Nucleus accumbens (tissue), 56 donors: Measurements from ENCODE around the gene LPIN3.
"Not testable (repeated sequence)": the region's sequence is repeated elsewhere in the genome, so short reads cannot be mapped to it uniquely, and the experiment has no call there.

Experiments used
- DNase-seq, 56 donors: peaks; one replicate each; lab custom pipeline; 2025; lab: John Stamatoyannopoulos, UW

Gene LPIN3, protein sequence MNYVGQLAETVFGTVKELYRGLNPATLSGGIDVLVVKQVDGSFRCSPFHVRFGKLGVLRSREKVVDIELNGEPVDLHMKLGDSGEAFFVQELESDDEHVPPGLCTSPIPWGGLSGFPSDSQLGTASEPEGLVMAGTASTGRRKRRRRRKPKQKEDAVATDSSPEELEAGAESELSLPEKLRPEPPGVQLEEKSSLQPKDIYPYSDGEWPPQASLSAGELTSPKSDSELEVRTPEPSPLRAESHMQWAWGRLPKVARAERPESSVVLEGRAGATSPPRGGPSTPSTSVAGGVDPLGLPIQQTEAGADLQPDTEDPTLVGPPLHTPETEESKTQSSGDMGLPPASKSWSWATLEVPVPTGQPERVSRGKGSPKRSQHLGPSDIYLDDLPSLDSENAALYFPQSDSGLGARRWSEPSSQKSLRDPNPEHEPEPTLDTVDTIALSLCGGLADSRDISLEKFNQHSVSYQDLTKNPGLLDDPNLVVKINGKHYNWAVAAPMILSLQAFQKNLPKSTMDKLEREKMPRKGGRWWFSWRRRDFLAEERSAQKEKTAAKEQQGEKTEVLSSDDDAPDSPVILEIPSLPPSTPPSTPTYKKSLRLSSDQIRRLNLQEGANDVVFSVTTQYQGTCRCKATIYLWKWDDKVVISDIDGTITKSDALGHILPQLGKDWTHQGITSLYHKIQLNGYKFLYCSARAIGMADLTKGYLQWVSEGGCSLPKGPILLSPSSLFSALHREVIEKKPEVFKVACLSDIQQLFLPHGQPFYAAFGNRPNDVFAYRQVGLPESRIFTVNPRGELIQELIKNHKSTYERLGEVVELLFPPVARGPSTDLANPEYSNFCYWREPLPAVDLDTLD

GRCh38 chr20:41340327-41341055, at the start of gene LPIN3:
Gene LPIN3 (plus strand): TSS chr20:41340821. CDS start chr20:41345804, 4,983 bp downstream.
- DNase-seq: peak in 28 of 56 donors; percentile 13 to 75 (median 32)

DNA sequence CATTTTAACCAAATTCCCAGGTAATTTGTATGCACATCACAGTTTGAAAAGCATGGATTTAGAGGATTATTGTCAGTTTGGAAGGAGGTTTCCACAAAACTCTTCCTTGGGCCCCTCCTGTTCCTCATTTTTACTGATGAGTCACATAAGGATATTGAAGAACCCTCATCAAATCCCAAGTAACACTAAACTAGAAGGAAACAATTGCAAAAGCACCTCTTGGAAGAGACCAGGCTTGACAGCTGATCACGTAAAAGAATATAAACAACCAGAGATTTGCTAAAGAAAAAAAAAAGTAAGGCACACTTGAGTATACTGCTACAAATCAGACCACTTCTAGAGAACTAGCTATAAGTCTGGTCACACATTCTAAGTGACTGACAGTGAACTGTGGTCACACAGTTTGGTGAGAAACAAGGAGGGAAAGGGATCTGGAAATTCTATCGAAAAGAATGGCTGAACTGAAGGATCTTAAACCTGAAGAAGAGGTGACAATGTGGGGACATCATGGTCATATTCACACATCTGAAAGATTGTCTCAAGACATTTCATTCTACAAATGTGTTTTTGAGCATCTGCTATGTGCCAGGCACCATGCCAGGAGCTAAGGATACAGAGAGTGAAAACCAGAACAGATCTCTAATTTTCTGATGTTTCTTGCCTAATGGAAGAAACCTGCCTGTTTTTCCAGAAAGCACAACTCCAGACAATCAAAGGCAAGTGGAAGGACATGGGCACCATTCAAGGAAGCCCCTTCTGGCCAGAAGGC, 47.2 kb upstream of the LPIN3 start:
- peak in 1 of 56 donors; percentile 5 for DNase-seq

GRCh38 chr20:41299899-41300298, 40.7 kb upstream of the LPIN3 start:
- no peak for DNase-seq

GRCh38 chr20:41300383-41300782, 40.2 kb upstream of the LPIN3 start:
- DNase-seq: no peak

DNA sequence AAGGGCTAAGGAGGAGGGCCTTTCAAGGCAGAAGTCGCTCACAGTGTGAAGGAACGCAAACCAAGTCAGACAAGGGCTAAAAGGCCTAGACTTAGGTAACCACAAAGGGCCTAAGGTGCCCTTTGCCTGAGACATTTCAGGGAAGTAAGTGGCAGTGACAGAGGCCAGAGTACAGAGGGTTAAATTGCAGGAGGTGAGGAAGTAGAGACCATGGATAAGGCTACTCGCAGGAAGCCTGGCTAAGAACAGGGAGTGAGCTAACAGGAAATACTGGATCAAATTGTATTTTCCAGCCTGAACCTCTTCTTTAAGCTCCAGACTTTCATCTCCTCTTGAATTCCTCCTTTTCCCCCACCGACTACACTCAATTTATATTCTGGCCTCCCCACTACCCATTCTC, 39.7 kb upstream of the LPIN3 start:
- no peak for DNase-seq

DNA sequence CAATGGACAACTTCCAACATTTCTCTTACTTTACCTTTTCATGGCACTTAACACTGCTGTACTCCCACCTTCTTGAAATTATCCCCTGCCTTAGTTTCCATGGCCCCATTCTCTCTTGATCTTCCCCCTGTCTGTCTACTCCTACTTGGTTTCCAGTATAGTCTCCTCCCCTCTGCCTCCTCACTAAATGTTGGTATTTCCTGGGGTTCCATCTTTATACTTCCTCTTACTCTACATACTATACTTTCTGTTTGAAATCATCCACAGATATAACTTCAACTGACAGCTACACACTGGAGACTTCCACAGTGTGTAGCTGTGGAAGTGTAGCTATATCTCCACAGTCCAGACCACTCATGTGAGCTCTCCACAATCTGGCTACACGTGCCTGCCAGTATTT, 36.6 kb upstream of the LPIN3 start:
- no peak for DNase-seq

DNA sequence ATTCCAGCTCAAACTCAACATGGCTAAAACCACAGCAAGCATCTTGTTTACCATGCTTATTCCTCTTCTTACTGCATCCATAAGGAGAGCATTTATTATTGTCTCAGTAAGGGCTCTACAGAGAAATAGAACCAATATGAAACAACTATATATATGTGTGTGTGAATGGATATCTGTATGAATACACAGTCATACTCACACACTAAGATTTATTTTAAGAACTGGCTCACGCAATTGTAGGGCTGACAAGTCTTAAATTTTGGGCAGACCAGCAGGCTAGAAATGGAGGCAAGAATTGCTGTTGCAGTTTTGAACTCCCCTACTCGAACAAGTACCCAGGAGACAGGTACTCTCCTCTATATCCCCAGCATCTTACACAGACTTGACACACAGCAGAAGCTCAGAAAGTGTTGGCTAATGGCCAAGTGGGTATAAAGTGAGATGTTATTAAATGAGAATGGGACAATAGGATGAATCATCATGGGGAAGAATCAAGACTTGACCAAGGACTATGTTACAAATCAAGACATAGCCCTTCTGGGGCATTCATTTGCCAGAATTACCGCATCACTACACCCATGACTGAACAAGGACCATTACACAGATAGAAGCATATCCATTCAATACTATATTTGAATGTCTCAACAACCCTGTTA, 36.1 kb upstream of the LPIN3 start:
- DNase-seq: no peak

DNA sequence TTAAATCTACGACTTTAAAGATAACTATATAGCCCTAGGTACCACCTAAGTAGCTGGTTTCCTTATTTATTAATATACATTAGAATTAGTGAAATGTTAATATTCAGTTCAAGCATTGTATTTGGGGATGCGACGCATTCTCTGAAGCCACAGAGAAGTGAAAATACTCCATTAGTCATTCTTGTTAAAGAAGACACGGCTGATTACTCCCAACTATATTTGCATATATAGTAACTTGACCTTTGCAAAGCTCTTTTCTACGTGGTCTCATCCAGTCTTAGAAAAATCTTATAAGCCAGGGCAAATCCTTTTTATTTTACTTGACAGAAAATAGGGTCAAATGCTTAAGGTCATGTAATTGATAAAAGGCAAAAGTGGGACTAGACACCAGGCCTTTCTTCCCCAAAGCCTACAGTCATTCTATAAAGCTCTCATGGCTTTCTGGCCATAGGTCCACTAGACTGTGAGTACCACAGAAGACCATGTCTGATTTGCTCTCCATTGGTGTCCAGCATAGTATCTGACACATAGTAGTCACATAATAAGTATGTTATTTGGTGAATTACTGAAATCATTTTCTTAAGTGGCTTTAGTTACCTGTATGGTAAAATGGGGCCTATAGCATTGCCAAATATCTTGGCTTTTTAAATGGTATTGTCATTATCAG, 34.4 kb upstream of the LPIN3 start:
- DNase-seq: no peak

- no peak for DNase-seq
These were observed 33.6 kb upstream of the LPIN3 start for GRCh38 chr20:41307021-41307420.

- peak in 1 of 56 donors; percentile 6 for DNase-seq
These were observed 32.3 kb upstream of the LPIN3 start for GRCh38 chr20:41308290-41308711.

DNA sequence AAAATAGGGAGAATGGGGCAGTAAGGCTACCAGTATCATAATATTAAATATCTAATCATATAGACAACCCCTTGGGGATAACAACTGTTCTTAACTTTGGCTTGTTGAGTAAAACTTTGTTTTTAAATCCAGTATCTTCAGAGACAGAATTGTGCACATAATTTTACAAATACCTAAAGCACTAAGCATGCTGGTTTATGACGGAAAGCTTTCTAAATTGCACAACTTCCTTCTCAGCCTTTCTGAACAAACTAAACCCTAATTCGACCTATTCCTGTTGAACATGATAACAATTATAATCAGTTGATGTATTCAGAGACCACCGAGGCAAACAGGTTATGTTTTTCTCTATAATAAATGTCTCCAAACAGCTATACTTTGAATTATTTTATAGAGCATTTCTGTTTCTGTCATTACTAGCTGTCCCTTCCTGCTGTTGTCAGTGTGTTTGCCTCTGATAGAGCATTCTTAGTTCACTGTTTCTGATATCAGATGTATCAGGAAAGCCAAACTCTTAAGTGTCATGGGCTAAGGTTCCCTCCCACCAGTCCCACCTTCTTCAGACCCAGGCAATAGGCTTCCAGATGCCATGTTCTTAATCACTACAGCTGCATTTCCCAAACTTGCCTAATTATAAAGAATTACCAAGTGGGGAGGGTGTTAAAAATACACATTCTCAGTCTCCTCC, 31.8 kb upstream of the LPIN3 start:
- DNase-seq: no peak

DNA sequence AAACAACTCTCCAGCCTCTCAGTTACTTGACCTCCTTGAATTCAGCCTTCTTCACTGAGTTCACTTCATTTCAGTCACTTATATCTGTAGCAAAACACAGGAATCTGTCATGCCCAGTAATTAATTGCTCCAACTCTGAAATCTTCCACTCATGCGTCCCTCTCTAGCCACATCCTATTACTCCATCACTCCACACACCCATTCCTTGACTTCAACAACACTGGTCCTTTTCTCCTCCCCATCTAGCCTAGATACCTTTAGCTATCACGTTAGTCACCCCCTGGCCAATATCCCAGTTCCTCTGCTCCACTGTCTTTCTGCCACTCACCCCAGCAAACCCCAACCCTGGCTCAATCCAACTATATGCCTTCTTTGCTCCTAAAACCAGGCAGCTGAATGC, 30.8 kb upstream of the LPIN3 start:
- no peak for DNase-seq

DNA sequence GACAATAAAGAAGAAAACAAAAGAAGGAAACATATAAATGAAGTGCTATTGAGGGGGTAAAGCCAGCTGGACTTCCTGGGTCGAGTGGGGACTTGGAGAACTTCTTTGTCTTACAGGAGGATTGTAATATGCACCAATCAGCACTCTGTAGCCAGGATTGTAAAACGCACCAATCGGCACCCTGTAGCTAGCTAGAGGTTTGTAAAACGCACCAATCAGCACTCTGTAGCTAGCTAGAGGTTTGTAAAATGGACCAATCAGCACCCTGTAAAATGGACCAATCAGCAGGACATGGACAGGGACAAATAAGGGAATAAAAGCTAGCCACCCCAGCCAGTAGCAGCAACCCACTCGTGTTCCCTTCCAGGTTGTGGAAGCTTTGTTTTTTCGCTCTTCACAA, 28.6 kb upstream of the LPIN3 start:
- not testable (repeated sequence) for DNase-seq

- DNase-seq: no peak
These were observed 26.2 kb upstream of the LPIN3 start for GRCh38 chr20:41314386-41314785.

DNA sequence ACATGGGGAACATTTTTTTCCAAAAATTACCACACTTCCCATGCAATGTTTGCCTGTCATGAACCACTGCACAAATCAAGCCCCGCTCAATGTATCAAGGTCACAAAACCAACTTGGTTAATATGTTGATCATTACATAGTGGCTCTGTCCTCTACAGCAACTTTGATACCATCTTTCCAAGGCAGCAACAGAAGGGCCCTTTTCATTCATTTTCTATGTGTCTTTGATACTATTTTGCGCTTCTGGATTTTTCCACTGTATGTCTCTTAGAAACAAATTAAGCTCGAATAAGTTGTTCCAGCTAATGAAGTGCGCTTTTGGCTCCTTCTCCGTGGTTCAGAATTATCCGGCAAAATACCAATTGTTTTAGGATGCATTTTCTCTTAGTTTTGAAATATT, 24.6 kb upstream of the LPIN3 start:
- DNase-seq: no peak

DNA sequence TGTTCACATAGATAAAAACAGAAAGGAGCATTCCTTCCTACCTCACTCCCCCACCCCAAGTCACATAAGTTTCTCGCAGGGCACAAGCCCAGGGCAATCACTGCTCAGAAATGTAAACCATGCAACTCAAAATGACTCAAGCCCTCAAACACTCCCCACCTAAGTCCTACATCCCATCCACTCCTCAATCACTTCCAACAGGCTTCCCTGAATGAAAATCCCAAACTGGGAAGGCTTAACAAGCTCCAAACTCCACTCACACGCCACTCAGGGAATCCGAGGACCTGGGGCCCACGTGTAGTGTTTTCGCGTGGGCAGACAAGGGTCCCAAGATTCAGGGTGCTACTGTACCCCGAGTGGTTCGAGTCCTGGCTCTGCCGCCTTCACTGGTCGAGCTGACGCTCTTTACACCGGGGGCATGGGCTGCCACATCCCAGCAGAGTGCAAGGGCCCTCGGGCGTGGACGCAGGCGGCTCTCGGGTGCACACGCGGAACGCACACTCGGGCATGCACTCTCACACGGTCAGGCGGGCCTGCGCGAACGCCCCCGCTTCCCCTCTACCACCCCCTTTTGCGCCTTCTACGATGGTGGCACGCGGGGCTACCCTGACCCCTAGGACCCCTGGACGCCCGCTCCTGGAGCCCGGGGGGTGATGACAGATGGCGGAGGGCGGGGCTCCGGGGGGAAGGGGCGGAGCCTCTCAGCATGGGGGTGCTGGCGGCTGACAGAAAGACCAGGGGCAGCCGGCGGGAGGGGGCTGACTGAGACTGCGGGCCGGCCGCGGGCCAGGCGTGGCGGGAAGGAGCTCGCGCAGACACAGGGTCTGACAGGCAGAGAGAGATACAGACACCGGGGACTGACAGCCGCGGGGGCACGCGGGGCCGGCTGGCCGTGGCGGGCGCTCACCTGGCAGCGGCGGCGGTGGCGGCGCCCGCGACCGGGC, 23.7 kb upstream of the LPIN3 start:
- peak in 54 of 56 donors; percentile 31 to 89 (median 73) for DNase-seq
